ENCODE data around the gene NPEPL1. TPM values are rescaled to one million over a fixed set of nuclear protein-coding genes. Genes with fewer than 3 reads are reported as not detected.
"Not testable (repeated sequence)": the region's sequence is repeated elsewhere in the genome, so short reads cannot be mapped to it uniquely, and the experiment has no call there.

The NPEPL1 gene
- total RNA-seq, 1 donor from 2014 or later, result 33.6 TPM

DNA sequence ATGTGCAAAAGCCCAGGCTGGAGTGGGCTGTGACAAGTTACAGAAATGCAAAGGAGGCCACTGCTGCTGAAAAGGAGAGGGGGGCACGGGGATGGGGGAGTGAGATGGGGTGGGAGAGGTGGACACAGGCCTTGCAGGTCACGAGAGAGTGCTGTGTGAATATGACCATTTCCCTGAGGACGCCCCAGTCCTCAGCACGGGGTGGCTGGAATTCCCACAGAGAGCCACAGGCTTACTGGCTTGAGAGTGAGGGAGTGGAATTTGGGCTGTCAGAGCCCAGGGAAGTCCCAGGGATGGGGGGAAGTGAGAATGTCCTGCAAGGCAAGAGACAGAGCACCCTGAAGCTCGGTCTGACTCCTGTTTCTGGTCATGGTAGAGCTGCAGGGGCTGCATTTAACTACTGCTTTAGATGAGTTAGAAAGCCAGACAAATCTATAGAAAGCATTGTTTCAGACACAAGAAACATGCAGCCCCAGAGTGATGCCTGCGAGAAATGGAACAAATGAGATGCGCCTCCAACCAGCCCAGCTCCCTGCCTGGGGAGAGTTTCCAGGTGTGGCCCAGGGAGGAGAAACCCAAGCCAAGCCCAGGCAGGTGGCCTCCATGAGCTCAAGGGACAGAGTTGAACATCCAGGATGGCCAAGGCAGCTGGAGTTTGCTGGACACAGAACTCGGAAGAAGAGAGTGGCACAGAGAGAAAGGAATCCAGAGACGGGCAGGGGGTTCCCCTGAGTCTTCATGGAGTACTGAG is 30.5 kb downstream of the NPEPL1 start:
- H3K27ac ChIP-seq (replicated peaks), result no peak overlapping the region
- H3K4me1 ChIP-seq, result no peaks in the 10 kb centered on the region
- peaks cover 24% of the 10 kb centered on the region for H3K9me3 ChIP-seq (replicated peaks)
- intact Hi-C loops (cut with micrococcal nuclease), result no loop called here
- DNase-seq, result no peak
- H3K27me3 ChIP-seq (ENCODE audit: low read depth), result peaks cover 48% of the 10 kb centered on the region
- TF ChIP-seq, protein P1, sequence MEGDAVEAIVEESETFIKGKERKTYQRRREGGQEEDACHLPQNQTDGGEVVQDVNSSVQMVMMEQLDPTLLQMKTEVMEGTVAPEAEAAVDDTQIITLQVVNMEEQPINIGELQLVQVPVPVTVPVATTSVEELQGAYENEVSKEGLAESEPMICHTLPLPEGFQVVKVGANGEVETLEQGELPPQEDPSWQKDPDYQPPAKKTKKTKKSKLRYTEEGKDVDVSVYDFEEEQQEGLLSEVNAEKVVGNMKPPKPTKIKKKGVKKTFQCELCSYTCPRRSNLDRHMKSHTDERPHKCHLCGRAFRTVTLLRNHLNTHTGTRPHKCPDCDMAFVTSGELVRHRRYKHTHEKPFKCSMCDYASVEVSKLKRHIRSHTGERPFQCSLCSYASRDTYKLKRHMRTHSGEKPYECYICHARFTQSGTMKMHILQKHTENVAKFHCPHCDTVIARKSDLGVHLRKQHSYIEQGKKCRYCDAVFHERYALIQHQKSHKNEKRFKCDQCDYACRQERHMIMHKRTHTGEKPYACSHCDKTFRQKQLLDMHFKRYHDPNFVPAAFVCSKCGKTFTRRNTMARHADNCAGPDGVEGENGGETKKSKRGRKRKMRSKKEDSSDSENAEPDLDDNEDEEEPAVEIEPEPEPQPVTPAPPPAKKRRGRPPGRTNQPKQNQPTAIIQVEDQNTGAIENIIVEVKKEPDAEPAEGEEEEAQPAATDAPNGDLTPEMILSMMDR (IDR thresholded peaks at IDR 0.05; ENCODE audit: borderline replicate concordance), result no peak
- no peak overlapping the region for H3K4me3 ChIP-seq
- H3K36me3 ChIP-seq, result no peaks in the 10 kb centered on the region

DNA sequence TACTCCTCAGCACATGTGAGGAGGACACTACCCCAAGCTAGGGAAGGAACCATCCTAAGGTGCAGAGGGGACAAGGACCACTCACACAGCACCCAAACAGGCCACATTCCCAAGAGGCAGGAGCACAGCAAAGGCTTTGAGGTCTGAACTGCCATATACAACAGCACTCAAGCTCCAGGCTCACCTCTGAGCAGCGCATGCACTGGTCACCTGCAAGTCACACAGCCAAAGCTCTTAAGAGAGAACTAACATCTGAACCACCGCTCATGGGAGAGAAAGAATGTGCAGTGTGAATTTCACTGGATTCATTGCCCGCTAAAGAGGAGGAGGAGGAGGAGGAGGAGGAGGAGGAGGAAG is 31.0 kb downstream of the NPEPL1 start:
- DNase-seq, result no peak
- intact Hi-C loops (cut with micrococcal nuclease), result no loop called here
- H3K4me3 ChIP-seq, result no peak overlapping the region

DNA sequence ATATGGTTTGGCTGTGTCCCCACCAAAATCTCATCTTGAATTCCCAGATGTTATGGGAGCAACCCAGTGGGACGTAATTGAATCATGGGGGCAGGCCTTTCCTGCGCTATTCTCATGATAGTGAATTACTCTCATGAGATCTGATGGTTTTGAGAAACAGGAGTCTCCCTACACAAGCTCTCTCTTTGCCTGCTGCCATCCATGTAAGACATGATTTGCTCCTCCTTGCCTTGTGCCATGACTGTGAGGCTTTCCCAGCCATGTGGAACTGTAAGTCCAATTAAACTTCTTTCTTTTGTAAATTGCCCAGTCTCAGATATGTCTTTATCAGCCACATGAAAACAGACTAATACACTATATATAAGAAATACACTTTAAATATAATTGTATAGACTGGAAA is 33.6 kb downstream of the NPEPL1 start:
- H3K4me1 ChIP-seq, H3K36me3 ChIP-seq: not testable (repeated sequence)

More for the DNA sequence above, 31.0 kb downstream of the NPEPL1 start:
- TF ChIP-seq, protein P1 (IDR thresholded peaks at IDR 0.05; ENCODE audit: borderline replicate concordance), result no peak
- Histone ChIP-seq H3K9me3 (replicated peaks) (peaks cover 27% of the 10 kb centered on the region), H3K4me1 (no peaks in the 10 kb centered on the region), H3K27me3 (ENCODE audit: low read depth) (peaks cover 48% of the 10 kb centered on the region), H3K27ac (replicated peaks) (no peak overlapping the region), H3K36me3 (no peaks in the 10 kb centered on the region)

DNA sequence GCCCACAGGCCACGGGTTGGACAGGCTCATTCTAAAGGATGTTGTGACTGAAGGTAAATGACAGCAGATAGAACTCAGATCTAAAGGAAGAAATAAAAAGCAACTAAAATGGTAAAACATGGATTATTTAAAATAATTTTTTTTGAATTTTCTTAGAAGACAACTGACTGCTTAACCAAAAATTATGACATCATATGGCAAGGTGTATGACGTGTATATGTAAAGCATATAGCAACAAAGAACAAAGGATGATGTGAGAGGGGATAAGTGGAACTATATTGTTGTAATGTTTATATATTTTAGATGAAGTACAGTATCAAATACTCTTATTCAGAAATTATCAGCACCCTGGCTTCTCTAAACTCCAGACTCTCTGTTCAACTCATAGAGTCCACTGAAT is 38.6 kb downstream of the NPEPL1 start:
- no peaks in the 10 kb centered on the region for H3K4me1 ChIP-seq
- H3K36me3 ChIP-seq, result no peaks in the 10 kb centered on the region
- peaks cover 22% of the 10 kb centered on the region for H3K9me3 ChIP-seq (replicated peaks)
- intact Hi-C loops (cut with micrococcal nuclease), result no loop called here
- no peak overlapping the region for H3K4me3 ChIP-seq
- TF ChIP-seq, protein P1 (IDR thresholded peaks at IDR 0.05; ENCODE audit: borderline replicate concordance), result no peak
- peaks cover 15% of the 10 kb centered on the region for H3K27me3 ChIP-seq (ENCODE audit: low read depth)
- H3K27ac ChIP-seq (replicated peaks), result no peak overlapping the region
- DNase-seq, result no peak

More for the DNA sequence above, 33.6 kb downstream of the NPEPL1 start:
- H3K27ac ChIP-seq (replicated peaks); DNase-seq; intact Hi-C loops (cut with micrococcal nuclease); H3K4me3 ChIP-seq: not testable (repeated sequence)
- peaks cover 35% of the 10 kb centered on the region for H3K27me3 ChIP-seq (ENCODE audit: low read depth)
- H3K9me3 ChIP-seq (replicated peaks), result peaks cover 27% of the 10 kb centered on the region

DNA sequence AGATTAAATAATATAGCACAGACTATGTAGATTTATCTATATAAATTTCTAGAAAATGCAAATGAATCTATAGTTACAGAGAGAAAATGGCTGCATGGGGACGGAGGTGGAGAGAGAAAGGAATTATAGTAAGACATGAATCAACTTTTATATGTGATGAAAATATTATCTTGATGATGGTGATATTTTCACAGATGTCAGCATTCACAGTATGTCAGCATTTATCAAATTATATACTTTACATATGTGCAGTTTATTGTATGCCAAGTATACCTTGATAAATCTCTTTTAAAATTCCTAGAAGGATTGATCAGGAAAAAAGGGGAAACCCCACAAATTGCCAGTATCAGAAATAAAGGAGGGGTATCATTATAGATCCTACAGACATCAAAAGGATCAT is 44.6 kb downstream of the NPEPL1 start:
- intact Hi-C loops (cut with micrococcal nuclease), result no loop called here
- Histone ChIP-seq H3K36me3 (no peaks in the 10 kb centered on the region), H3K27ac (replicated peaks) (no peak overlapping the region), H3K9me3 (replicated peaks) (no peaks in the 10 kb centered on the region), H3K4me3 (no peak overlapping the region), H3K27me3 (ENCODE audit: low read depth) (peaks cover 40% of the 10 kb centered on the region), H3K4me1 (no peaks in the 10 kb centered on the region)
- DNase-seq, result no peak
- TF ChIP-seq, protein P1 (IDR thresholded peaks at IDR 0.05; ENCODE audit: borderline replicate concordance), result no peak
